Left hindlimb (tissue), 1 donor: ENCODE measurements around the gene PTH1R.

Experiments used
- DNase-seq: peaks from one replicate; pipeline ENCODE4 v3.0.0-alpha.2; 2018

PTH1R gene

DNA sequence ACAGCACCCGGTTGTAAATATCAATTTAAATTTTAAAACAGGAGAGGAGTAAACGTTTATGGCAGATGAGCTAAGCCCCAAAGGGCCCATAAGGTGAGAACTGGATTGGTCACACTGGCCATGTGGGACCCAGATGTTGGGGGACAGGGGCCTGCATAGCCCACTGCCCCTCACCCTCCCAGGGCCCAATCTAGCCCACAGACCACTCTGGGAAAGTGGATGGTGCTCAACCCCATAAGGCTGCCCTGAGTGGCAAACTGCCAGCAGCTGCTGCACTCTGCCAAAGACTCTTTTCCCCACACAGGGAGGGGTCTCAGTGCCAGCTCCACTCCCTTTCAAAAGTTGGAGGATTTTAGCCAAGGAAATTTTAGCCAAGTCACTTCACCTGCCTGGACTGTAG lies 56.6 kb downstream of the PTH1R start:
- DNase-seq: no peak

DNA sequence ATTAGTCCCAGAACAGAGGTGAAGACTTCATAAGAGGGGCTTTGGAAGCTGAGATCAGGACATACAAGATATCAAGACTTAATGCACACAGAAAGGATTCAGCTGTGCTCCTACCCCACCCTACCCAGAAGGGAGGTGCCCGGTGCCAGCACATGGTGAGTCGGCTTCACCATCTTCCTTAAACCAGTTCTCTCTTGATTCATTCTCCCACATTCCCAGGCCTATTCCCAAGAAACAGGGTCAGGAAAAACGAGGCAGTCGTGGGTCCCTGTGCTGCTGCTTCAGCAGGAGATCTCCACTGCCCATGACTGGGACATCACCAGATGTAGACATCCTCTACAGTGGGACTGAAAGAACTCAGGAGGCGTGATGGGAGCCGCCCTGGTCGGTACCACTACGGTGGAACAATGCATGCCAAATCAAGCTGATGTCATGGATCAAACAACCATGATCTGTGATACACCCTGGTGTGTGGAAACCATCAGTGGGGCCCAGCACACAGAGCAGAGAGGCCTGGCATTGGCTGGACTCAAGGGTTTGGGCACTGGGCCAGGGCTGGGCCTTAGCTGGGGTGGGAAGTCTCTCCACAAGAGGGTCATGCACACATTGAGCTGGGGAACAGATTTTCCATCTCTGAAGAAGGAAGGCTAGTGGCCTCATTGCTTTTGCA lies 57.1 kb downstream of the PTH1R start:
- no peak for DNase-seq

DNA sequence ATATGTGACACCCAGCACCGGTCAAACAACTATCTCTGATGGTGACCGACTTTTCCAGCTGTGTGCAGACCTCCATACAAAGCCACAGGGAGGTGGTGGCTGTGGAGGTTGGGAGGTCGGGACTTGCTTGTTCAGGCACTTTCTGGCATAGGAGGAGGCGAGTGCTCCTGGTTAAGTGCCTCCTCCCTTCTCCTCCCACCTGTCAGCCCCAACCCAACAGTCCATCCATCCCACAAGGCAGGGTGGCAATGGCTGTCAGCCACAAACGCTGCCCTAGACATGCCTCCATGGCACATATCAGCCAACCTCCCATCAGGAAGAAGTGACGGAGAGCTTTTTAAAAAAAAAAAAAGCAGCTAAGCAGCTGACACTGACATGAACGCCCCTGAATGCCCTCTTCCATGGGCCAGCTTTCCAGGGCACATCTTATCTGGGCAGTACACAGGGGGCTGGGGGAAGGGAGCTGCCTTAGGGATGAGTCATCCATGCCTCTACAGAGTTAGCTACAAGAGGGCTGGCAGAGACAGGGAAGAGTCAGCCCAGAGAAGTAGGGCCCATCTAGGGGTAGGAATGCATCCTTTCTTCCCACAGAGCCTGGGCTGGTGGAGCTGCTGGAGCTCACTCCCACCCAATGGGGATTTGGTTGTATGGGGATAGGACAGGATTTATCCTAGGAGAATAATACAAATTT lies 57.8 kb downstream of the PTH1R start:
- peak; percentile 76 for DNase-seq

DNA sequence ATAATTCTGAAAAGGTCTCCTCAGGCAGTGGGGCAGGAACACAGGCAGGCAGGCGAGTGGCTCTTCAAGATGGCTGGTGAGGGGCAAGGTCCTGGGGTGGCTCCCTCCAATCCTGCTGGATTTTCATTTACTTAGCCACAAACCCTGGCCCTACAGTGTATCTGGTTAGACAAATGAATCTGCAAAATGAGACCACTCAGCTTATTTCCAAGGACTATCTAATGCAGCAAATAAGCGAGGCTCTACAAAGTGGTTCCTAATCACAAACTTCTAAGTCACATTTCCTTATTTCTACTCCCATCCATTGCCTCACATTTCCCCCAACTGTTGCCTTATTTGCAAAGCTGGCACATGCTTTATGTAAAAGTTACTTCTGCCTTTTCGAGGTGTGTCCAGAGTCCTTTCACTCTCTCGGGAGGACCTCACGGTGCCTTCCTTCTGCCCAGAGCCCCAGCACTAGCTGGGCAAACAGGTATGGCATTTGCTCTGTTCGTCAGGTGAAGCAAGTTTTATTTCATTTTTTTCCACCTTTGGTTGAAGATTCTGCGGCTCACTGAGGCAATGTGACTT lies 58.6 kb downstream of the PTH1R start:
- DNase-seq: no peak

DNA sequence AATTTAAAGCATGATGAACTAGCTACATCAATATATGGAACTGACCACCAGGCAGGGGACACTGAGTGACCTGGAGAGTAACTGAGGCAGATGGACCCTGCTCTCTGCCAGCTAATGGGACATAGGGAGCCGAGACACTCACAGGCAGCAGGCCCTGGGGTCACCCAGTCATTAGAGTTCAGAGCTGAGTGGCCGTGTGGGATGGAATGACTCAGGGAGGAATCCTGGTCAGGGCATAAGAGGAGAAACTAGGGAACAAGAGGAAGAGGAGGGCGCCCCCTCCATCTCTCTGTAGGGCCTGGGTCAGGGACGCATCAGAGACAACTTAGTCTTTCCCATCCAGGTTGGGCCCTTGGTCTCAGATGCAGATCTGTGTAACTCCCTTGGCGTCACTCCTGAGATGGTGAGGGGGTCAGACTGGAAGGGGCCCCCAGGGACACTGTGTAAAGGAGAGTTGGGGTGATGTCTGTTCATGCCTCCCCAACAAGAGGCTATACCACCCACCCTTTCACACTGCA lies 59.3 kb downstream of the PTH1R start:
- DNase-seq: no peak

DNA sequence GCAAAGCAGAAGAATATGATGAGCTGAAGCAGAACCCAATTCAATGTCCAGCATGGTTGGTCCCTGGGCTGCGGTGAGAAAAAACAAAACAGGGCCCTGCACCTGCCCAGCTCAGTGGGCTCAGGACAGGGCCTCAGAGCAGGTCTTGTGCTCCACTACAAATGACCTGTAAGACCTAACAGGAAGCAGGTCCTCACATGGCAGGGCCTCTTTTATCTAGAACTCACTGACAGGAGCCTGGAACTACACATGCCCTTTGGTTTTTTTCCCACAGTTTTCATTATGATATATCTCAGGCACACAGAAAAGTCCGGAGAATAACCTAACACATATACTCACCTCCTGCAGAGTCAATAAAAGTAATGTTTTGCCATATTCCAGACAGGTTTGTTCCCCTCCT lies 60.6 kb downstream of the PTH1R start:
- no peak for DNase-seq

DNA sequence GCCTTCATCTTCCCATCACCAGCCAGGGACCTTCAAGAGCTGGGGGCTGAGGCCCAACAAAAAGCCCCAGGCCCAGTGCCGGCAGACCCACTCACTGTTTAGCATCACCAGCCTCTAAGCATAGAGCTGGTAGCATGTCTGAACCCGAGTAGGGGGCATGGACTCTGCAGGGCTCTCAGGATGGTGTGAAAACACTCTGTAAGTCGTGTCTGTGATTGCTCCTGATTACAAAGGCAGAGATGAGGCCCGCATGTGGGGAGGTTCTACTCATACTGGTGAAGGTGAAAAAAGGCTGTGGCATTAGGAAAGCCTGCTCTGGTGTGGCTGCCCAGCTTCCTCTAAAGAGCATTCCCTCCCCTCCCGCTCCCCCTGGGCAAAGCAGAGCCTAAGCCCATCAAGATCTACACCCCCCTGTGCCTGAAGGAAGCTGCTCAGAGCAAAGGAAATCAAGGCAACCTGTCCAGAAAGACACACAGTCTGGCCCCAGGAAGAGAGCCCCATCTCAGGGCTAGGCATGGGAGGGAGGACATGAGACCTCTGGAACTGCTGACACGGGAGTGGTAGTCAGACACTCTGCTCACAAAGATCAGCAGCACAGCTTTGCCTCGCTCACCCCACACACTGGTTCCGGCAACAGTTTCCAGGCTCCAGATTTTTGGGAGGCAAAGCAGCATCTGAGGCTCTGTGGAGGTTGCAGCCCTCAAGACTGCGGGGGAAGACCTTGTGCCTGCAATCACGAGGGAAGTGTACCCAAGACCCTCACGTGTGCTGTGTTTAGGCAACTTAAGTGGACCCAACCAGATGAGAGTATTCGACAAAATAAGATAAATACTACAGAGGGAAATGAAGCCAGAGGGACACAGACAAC lies 62.3 kb downstream of the PTH1R start:
- no peak for DNase-seq

DNA sequence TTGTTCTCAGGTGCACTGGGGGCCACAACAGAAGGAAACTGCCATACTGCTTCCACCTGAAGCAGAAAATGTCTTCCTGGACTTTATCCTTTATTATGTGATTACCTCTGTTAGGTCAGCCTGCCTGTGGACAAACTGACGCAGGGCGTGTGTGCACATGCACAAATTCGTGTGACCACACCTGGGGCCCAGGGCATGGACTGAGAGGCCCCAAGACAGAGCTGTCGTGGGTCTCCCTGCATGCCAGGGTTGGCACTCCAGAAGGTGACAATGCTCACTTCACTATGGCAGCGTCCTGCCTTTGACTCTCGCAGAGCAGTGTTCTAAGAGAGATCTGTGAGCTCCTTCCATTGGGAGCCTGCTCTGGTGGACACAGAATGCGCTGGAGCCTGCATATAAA lies 64.6 kb downstream of the PTH1R start:
- DNase-seq: no peak

DNA sequence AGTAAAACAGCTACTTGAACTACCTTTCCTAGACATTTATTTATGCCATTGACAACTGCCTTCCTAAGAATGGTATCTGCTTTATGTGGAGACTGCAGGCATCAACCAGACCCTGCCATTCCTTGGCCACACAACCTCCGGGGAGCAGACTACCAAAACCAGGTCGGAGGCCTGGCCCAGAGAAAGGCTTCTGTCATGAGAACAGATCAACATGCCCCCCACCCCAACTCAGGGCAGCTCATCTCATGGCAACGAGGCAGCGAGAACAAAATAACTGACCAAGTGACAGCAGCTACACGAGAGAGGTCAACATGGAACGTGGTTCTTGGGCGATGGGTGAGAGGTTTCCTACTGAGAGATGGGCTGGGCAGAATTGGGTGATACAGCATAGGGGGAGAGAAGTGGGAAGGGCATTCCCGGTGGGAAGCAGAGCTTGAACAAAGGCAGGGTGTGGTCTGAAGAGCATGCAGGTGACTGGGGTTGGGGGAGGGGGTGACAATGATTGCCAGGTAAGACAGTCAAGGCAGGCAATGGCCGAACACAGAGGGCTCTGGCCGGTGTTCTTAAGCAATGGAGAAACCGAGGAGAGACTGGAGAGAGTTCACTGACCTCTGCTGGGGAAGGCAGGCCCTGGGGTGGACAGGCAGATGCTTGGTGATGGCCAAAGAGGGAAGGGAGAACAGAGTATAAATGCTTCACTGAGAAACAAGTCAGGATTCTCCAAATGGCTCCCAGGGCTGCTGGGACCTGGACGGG lies 65.1 kb downstream of the PTH1R start:
- no peak for DNase-seq

DNA sequence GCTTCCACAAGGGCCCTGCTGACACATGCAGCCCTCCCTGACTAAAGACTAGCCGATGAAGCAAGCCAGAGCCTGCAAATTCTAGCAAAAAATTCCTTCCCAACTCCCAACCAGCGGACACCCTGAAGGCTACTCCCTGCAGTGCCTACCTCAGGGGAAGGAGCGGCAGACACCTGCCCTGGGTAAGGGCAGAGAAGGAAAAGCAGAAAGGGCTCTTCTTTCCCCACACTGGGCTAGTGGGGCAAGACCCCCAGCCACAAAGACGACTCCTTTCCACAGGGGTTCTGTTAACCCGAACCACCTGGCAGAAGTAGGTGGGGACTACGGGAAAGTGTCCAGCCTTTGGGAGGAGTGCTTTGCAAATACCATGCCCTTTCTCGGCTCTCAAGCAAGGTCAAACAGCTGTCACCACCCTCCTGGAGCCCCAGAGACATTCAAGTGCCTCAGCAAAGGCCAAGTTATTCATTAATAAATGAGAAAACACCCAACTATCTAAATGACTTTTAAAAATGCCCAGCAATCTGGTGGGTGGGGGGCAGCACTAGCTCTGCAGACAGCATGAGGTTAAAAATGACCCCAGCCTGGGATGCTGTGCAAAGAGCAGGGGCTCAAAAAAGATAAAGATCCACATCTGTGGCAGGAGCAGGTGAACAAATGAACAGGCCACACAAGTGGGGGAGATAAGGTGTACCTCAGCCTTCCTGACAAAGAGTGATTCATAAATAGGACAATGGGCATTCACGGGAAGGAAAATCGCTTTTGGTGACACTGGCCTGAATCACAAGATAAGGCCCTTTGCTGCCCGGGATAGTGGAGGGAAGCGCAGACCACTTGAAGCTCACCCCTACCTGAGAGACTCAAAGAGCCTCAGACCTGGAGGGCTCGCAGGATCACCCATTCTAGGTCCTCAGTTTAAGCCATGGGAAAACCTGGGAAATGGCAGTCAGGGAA lies 66.0 kb downstream of the PTH1R start:
- no peak for DNase-seq

DNA sequence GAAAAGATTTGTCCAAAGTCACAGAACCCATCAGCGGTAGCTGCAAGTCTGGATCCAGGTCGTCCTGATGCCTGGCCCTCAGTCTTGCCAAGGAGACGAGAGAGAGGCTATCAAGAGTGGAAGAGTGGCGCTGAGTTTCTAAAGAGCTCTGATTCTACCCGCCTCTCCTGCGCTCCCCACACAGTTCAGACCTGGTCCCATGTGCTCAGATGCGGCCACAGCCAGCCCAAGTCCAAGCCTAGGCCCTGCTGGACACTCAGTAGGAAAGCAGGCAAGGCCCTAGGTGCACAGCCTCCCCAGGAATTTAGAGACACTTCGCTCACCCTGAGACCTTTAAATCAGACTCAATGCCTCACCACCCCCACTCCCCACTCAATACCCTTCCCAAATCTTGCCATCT lies 66.7 kb downstream of the PTH1R start:
- DNase-seq: no peak

DNA sequence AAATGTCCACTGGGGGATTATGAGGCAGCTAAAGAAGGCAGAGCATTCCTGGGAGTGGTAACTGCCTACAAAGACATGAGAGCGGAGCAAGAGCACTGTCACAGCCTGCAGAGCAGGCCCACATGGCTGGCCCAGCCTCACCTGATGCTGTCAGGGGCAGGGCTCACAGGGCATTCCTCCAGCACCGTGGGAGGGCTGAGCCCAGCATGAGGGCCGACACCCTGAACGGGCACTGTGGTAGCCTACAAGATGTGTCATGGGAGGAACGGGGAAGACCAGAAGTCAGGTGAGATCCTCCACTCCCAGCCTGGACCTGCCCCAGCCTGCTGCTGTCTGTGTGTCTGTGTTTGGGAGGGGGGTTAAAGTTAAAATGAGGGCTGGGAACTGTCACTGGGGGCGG lies 68.9 kb downstream of the PTH1R start:
- DNase-seq: no peak

DNA sequence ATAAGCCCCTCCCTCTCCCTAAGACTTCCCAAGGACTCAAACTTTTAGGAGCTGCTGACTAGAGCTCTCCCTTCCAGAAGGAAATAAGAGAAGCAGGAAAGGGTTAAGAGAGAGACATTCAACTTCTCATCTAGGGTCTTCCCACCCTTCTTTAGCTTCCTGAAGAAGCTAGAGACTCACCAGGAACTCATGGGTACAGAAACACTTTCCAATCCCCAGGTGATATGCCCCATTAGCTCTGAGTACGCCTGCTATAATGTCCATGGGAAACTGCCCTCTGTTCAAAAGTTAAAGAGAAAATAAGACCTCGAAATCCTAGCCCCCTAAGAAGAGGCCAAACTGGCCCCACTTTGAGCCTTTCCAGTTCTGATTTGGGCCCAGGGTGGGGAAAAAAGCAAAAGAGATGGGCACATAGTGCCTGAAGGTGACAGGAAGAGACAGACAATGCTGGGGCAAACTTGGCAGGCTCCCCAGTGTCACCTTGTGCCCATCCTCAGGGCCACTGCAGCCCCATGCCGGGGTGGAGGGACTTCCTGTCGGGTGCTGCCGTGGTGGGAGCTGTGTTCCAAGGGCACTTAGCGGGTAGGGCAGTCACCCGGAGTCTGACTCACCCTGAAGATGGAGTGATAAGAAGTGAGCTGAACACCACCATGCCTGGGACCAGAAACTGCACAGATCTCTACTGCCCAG lies 69.5 kb downstream of the PTH1R start:
- no peak for DNase-seq

DNA sequence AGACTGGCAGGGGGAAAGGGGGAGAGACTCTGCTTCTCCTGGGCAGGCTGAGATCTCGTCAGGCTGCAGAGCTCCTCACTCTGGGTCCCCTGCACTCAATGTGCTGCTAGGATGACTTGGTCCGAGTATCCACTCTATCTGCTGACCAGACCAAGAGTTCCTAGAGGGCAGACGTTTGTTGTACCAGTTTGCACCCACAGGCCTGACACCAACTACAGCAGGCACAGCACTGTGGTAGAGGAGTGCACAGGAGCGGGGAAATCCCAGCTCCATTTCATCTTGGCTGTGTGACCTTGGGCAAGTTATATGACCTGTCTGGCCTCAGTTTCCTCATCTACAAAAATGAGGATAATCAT lies 70.0 kb downstream of the PTH1R start:
- DNase-seq: no peak

DNA sequence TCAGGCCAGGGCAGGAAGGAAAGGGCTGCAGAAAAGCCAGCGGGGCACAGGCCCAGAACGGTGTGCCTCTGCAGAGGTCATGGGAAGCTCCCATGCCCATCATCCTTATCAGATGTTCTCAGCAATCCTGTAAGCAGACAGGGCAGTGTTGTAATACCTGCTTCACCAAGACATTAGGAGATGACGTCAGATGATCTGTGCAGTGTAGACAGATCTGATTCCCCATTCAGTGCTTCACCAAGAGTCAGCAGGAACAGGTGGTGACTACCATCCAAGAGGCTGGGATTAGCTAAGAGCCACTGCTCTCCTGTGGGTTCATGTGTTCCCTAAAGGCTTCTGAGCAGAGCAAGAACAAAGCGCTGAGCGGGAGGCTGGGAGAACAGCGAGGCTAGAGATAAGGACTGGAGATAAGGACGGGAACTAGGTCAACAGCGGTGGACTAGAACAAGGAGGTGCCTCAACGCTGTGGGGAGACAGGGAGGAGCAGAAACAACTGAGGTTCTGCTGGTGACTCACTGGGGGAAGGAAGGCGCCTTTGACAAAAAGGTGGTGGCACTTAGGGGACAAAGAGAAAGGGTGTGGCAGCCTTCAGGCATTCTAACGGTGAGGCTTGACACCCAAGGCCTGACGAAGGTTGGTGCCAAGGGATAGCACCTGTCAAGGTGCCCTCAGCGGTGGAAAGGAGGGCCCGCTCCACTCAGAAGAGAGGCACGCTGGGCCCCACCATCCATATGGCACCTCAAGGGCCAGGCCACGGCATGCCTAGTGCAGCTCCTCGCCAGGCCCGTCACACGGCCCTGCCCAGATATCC lies 70.7 kb downstream of the PTH1R start:
- no peak for DNase-seq

DNA sequence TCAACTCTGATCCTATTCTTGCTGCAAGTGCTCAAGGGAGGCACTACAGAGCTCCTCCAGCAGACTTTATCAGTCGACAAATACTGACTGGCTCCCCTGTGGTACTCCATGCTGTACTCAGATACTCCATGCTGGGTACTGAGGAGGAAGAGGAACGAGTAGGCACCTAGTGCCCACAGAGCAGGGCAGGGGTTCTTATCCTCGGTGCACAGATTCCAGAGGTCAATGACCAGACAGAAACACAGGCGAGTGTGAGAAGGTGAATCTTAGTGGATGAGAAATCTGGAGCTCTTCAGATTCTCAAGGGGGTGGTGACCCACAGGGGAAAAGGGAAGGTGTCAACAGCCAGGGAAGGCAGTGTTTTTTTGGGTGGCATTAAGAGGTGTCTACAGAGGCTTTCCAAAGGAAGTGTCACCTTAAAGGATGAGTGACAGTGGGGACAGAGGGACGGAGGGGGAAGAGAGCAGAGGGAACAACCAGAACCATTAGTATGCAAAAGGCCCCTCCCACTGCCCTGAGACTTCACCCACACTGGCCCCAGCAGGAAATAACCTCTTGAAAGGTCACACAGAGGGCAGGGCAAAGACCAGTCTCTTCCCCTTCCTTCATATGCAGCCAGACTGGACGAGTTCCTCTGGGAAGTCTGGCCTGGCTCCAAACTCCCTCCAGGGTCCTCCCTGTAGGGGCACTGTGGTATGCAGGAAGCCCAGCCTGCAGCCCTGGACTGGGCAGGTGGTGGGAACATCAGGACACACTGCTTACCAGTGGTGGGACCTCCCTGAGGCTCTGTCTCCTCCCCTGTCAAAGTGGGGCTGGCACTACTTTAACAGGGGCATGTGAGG lies 71.5 kb downstream of the PTH1R start:
- DNase-seq: no peak

DNA sequence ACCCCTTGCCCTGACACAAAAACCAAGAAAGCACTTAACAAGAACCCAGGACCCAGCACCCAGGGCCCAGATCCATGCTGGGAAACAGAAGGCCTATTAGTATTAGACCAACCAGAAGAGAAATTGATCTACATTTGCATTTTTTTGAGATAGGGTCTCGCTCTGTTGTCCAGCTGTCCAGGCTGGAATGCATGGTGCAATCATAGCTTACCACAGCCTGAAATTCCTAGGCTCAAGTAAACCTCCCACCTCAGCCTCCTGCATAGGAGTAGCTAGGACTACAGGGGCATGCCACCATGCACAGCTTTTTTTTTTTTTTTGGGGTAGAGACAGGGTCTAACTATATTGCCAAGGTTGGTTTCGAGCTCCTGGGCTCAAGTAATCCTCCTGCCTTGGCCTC lies 72.7 kb downstream of the PTH1R start:
- no peak for DNase-seq

DNA sequence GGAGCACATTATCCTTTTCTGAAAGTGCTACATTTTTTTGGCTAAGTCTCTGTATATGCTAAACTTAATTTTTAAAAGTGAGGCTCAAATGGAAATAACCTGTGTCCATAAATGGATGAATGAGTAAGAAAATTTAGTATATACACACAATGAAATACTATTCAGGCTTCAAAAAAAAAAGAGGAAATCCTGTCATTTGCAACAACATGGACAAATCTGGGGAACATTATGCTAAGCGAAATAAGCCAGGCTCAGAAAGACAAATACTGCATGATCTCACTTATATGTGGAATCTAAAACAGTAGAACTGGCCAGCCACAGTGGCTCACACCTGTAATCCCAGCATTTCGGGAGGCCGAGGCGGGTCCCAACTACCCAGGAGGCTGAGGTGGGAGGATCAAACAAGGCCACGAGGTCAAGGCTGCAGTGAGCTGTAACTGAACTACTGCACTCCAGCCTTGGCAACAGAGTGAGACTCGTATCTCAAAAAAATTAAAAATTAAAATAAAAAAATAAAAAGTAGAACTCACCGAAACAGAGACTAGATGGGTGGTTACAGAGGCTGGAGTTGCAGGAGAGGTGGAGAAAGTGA lies 73.2 kb downstream of the PTH1R start:
- DNase-seq: no peak

DNA sequence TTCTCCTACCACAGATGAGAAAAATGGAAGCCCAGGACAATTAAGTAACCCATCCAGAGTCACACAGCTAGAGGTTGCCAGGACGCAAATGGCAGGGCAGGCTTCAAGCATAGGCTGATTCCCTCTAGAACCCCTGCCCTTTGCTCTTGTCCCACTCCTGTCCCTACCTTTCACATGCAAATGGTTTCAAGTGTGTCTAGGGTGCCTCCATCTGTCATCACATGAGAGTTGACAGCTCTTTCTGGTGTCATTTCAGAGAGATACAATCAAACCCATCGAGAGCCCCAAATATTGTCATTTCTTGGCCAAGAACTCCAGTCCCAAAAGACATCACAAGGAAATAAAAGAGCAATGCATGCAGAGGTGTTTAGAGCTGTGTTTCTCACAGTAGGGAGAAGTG lies 75.3 kb downstream of the PTH1R start:
- DNase-seq: no peak
